ENCODE measurements around the gene BMAL2. TPM values are rescaled to one million over a fixed set of nuclear protein-coding genes. Genes with fewer than 3 reads are reported as not detected.

Gene BMAL2
- total RNA-seq, 1 donor from 2014 or later = 9.8 TPM

Other genes starting within 250 kb of the BMAL2 start
- gene STK38L, start 88.5 kb upstream of the BMAL2 start, total RNA-seq = 52.8 TPM
- not detected for gene SMCO2, start 113.9 kb downstream of the BMAL2 start, total RNA-seq
- gene PPFIBP1, start 191.4 kb downstream of the BMAL2 start, total RNA-seq = 101 TPM

Data from vagina (tissue), 1 donor.